HepG2 (cell line): ENCODE data around the gene GRHPR. TPM values are rescaled to one million over a fixed set of nuclear protein-coding genes. Genes with fewer than 3 reads are reported as not detected.

Experiments used
- ATAC-seq: fragments of 200-7000 bp; cut with Tn5 transposase; 3 replicates; pipeline ENCODE4 v1.9.1; 2020; ENCODE audit warnings: mild to moderate bottlenecking, moderate library complexity
- BruUV-seq: library from RNA; stranded (reverse); fragments of 400-500 nt; replicated peaks from 2 replicates; lab custom pipeline; 2021; lab: Mats Ljungman, UMichigan
- CTCF ChIA-PET: fragments of 300-600 bp; formaldehyde crosslinking; extraction: SDS; loops from one replicate; lab custom pipeline; 2021; ENCODE audit warnings: low total read pairs, inconsistent platforms, low intra/inter-chr PET ratio; lab: Yijun Ruan, JAX
- POLR2A ChIA-PET: fragments of 350-600 bp; sonication (Branson Sonifier 250); formaldehyde crosslinking; loops from one replicate; lab custom pipeline; 2020; ENCODE audit warnings: antibody characterized with exemption, inconsistent platforms; lab: Yijun Ruan, JAX
- DNase-seq: peaks from one replicate; pipeline ENCODE4 v3.0.0-alpha.2; 2015; ENCODE audit warnings: low spot score
- FAIRE-seq: peaks from 3 replicates; lab custom pipeline; 2011; peaks lifted over from hg19 to GRCh38; lab: Jason Lieb, UNC
- H2AFZ ChIP-seq: one replicate; pipeline ENCODE4 v1.6.1; 2011; ENCODE audit warnings: low read length, inconsistent platforms
- H3K27ac ChIP-seq: fragments of 300-600 bp; 3 replicates; pipeline ENCODE4 v1.8.0; 2011; ENCODE audit warnings: mixed run types, mild to moderate bottlenecking, mixed read lengths, low read length, inconsistent platforms; ENCODE audit not compliant: insufficient read depth; ENCODE audit errors: extremely low read length
- H3K27me3 ChIP-seq, 2 experiments: fragments of 200-600 bp in 1 of 2; 2 replicates in 1 of 2; 3 replicates in 1 of 2; pipeline versions ENCODE4 v1.6.0 to v1.8.0; 2011; ENCODE audit warnings: low read length in 2 of 2, mild to moderate bottlenecking in 2 of 2, moderate library complexity in 2 of 2, inconsistent platforms in 1 of 2; ENCODE audit not compliant: insufficient read depth in 2 of 2, control insufficient read depth in 1 of 2
- H3K36me3 ChIP-seq, 2 experiments: fragments of 200-600 bp in 1 of 2; replicated peaks in 1 of 2; 2 replicates in 1 of 2; 3 replicates in 1 of 2; pipeline versions ENCODE4 v1.5.1 to v1.8.0; 2011; ENCODE audit warnings: low read length in 2 of 2, inconsistent platforms in 1 of 2; ENCODE audit not compliant: insufficient read depth in 2 of 2, control insufficient read depth in 1 of 2
- H3K4me1 ChIP-seq: 2 replicates; pipeline ENCODE4 v1.5.1; 2012; ENCODE audit warnings: low read length, inconsistent platforms; ENCODE audit not compliant: insufficient read depth
- H3K4me2 ChIP-seq: 2 replicates; pipeline ENCODE4 v1.6.0; 2011; ENCODE audit warnings: low read depth, low read length, inconsistent platforms
- H3K4me3 ChIP-seq, 3 experiments: fragments of 200-600 bp in 1 of 3; sonication (generic), shearing (Covaris generic) in 1 of 3; replicated peaks in 1 of 3; 2 replicates each; pipeline ENCODE4 v1.5.1; 2011 to 2016; ENCODE audit warnings: low read length in 3 of 3, inconsistent platforms in 2 of 3, low read depth in 2 of 3, mild to moderate bottlenecking in 2 of 3, control low read depth in 1 of 3, mixed read lengths in 1 of 3; ENCODE audit not compliant: insufficient read depth in 1 of 3
- H3K79me2 ChIP-seq: one replicate; pipeline ENCODE4 v1.6.1; 2011; ENCODE audit warnings: low read length, inconsistent platforms; ENCODE audit not compliant: insufficient read depth
- H3K9ac ChIP-seq: 2 replicates; pipeline ENCODE4 v1.6.0; 2011; ENCODE audit warnings: mild to moderate bottlenecking, low read depth, low read length, inconsistent platforms; ENCODE audit not compliant: insufficient read depth
- H3K9me3 ChIP-seq: 2 replicates; pipeline ENCODE4 v1.5.1; 2012; ENCODE audit warnings: mild to moderate bottlenecking, low read length
- H4K20me1 ChIP-seq: 2 replicates; pipeline ENCODE4 v1.6.0; 2011; ENCODE audit warnings: inconsistent platforms, mild to moderate bottlenecking, low read length, moderate library complexity; ENCODE audit not compliant: insufficient read depth
- HHEX ChIP-seq: IDR thresholded peaks from 2 replicates; pipeline ENCODE4 v1.6.1; 2016; ENCODE audit warnings: control low read depth
- KAT2B ChIP-seq: fragments of 150-350 bp; IDR thresholded peaks from 2 replicates; pipeline ENCODE4 v1.6.1; 2014; ENCODE audit warnings: low read depth, low read length, borderline replicate concordance
- TAF1 ChIP-seq: sonication (generic); formaldehyde crosslinking; IDR thresholded peaks from 2 replicates; pipeline ENCODE4 v1.4.0; 2020; ENCODE audit warnings: missing genetic modification reagents
- ZFP36L2 ChIP-seq: sonication (generic); formaldehyde crosslinking; IDR thresholded peaks from 2 replicates; pipeline ENCODE4 v1.4.0; 2020; ENCODE audit warnings: missing genetic modification reagents
- ZNF382 ChIP-seq: sonication (generic); formaldehyde crosslinking; IDR thresholded peaks from 2 replicates; pipeline ENCODE4 v1.5.0; 2020; ENCODE audit warnings: missing genetic modification reagents, mild to moderate bottlenecking, borderline replicate concordance
- ZNF496 ChIP-seq: sonication (generic); formaldehyde crosslinking; IDR thresholded peaks from 2 replicates; pipeline ENCODE4 v1.8.1; 2023; ENCODE audit warnings: mild to moderate bottlenecking, moderate library complexity, missing genetic modification reagents; ENCODE audit not compliant: insufficient replicate concordance
- ZNF615 ChIP-seq: sonication (generic); formaldehyde crosslinking; IDR thresholded peaks from 2 replicates; pipeline ENCODE4 v1.5.0; 2020; ENCODE audit warnings: mild to moderate bottlenecking, missing genetic modification reagents, borderline replicate concordance
- ZNF644 ChIP-seq: IDR thresholded peaks from 2 replicates; pipeline ENCODE4 v1.6.1; 2016; ENCODE audit warnings: low read depth
- ZNF780A ChIP-seq: sonication (generic); formaldehyde crosslinking; IDR thresholded peaks from 2 replicates; pipeline ENCODE4 v1.8.0; 2022; ENCODE audit warnings: mild to moderate bottlenecking, missing genetic modification reagents, moderate library complexity
- ZNF792 ChIP-seq: IDR thresholded peaks from 2 replicates; pipeline ENCODE4 v1.6.1; 2016
- WGBS: methylation state at CpG from one replicate; pipeline ENCODE4 v1.1.6; 2017; ENCODE audit warnings: low lambda C conversion rate; 5-methylcytosine and 5-hydroxymethylcytosine counted together
- in situ Hi-C: cut with HindIII; loops from 2 replicates; pipeline ENCODE4 v1.10.0; 2017; ENCODE audit warnings: low pct_unique_long_range_greater_than_20kb; ENCODE audit not compliant: extremely low pct_ligation_motif_present
- intact Hi-C: fragments of 100-400 bp; cut with micrococcal nuclease; formaldehyde crosslinking; loops from one replicate; pipeline ENCODE4 v1.10.0; 2022; ENCODE audit not compliant: unreplicated experiment
- polyA plus RNA-seq, 8 experiments: library from polyadenylated mRNA; depleted of rRNA in 3 of 8; stranded (reverse) in 7 of 8; unstranded in 1 of 8; fragments of >200 nt; fragmentation: Illumina TruSeq in 4 of 8; extraction: Trizol in 4 of 8; gene quantifications; 2 replicates each; pipeline versions ENCODE4 v1.2.1 to v1.2.3, GENCODE V29; 2011 to 2016; ENCODE audit warnings: low read depth in 4 of 8, missing spikeins in 1 of 8, mixed read lengths in 1 of 8; ENCODE audit not compliant: insufficient read depth in 1 of 8
- total RNA-seq, 5 experiments: library from RNA; depleted of rRNA; stranded (reverse); fragments of >200 nt; fragmentation: Illumina TruSeq; extraction: Trizol; gene quantifications; 2 replicates each; pipeline ENCODE4 v1.2.3, GENCODE V29; 2016; ENCODE audit warnings: low read depth in 1 of 5
- TF ChIP-seq, protein P1 (sequence below): sonication (generic); formaldehyde crosslinking; IDR thresholded peaks from 2 replicates; pipeline ENCODE4 v1.4.0; 2020; ENCODE audit warnings: mild to moderate bottlenecking, missing genetic modification reagents, borderline replicate concordance

Gene GRHPR
- total and polyA plus RNA-seq, 2 of the 13 experiments (the other 11 are each of a cell fraction or from before 2014, with no cell fraction given), result 113 to 115 TPM

DNA sequence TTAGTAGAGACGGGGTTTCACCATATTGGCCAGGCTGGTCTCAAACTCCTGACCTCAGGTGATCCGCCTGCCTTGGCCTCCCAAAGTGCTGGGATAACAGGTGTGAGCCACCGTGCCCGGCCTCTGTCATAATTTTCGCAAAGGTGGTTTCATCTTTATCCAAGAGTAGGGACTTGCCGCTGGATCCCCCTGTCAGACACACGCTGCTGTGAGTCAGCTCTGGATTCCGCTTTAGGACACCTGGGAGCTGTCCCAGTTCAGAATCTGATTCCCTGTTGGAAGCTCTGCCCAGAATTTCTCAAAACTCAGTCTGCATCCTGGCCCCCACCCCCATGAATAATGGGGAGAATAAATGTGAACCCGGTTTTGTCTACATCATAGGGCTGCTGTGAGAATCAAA, 17.9 kb upstream of the GRHPR start:
- no peak for ATAC-seq
- no peak overlapping the region for H3K27ac ChIP-seq
- 0 out of 5 replicates have a peak, but pooled peaks cover 0 to 3% of the 10 kb centered on the region in 2 experiments for H3K27me3 ChIP-seq
- H3K4me1 ChIP-seq, result peaks cover 16% of the 10 kb centered on the region; the same call in 1 of the 2 replicates
- no TSS peak for BruUV-seq
- TF ChIP-seq HHEX (CRISPR knock-in tag), result no peak
- TF ChIP-seq, protein P1, sequence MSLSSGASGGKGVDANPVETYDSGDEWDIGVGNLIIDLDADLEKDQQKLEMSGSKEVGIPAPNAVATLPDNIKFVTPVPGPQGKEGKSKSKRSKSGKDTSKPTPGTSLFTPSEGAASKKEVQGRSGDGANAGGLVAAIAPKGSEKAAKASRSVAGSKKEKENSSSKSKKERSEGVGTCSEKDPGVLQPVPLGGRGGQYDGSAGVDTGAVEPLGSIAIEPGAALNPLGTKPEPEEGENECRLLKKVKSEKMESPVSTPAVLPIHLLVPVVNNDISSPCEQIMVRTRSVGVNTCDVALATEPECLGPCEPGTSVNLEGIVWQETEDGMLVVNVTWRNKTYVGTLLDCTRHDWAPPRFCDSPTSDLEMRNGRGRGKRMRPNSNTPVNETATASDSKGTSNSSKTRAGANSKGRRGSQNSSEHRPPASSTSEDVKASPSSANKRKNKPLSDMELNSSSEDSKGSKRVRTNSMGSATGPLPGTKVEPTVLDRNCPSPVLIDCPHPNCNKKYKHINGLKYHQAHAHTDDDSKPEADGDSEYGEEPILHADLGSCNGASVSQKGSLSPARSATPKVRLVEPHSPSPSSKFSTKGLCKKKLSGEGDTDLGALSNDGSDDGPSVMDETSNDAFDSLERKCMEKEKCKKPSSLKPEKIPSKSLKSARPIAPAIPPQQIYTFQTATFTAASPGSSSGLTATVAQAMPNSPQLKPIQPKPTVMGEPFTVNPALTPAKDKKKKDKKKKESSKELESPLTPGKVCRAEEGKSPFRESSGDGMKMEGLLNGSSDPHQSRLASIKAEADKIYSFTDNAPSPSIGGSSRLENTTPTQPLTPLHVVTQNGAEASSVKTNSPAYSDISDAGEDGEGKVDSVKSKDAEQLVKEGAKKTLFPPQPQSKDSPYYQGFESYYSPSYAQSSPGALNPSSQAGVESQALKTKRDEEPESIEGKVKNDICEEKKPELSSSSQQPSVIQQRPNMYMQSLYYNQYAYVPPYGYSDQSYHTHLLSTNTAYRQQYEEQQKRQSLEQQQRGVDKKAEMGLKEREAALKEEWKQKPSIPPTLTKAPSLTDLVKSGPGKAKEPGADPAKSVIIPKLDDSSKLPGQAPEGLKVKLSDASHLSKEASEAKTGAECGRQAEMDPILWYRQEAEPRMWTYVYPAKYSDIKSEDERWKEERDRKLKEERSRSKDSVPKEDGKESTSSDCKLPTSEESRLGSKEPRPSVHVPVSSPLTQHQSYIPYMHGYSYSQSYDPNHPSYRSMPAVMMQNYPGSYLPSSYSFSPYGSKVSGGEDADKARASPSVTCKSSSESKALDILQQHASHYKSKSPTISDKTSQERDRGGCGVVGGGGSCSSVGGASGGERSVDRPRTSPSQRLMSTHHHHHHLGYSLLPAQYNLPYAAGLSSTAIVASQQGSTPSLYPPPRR, result no peak
- no peak for TF ChIP-seq KAT2B
- TF ChIP-seq ZNF382 (CRISPR knock-in tag), result no peak
- no peak for TF ChIP-seq ZNF780A (CRISPR knock-in tag)
- no peak for TF ChIP-seq TAF1 (CRISPR knock-in tag)
- no peak for TF ChIP-seq ZNF615 (CRISPR knock-in tag)
- no peak for TF ChIP-seq ZNF496
- TF ChIP-seq ZNF792 (CRISPR knock-in tag), result no peak
- no peak for TF ChIP-seq ZFP36L2 (CRISPR knock-in tag)
- no peak for TF ChIP-seq ZNF644 (CRISPR knock-in tag)
- no peak for DNase-seq
- 41% methylated on average over 9 of the region's 9 CpGs for WGBS
- no peak overlapping the region for H2AFZ ChIP-seq
- CTCF ChIA-PET, result no interaction called here
- H3K36me3 ChIP-seq, result no peaks in the 10 kb centered on the region
- in situ Hi-C loops, result no loop called here
- no peaks in the 10 kb centered on the region for H4K20me1 ChIP-seq
- H3K9me3 ChIP-seq, result no peaks in the 10 kb centered on the region
- no peak for FAIRE-seq
- no peak overlapping the region for H3K4me2 ChIP-seq
- no peak overlapping the region for H3K9ac ChIP-seq
- POLR2A ChIA-PET, result no interaction called here
- H3K79me2 ChIP-seq, result no peaks in the 10 kb centered on the region
- no peak overlapping the region for H3K4me3 ChIP-seq
- intact Hi-C loops, result no loop called here
